ENCODE data around the gene PNMA8C.

- TF ChIP-seq CTCF (optimal IDR thresholded peaks at IDR 0.05 in 1 of 3, IDR thresholded peaks at IDR 0.05 in 1 of 3, conservative IDR thresholded peaks at IDR 0.05 in 1 of 3; ENCODE audit: extremely low read depth in 1 of 3, insufficient read depth in 2 of 3, low read length in 3 of 3) (no peak), EZH2 (IDR thresholded peaks at IDR 0.05; ENCODE audit: low read length) (no peak)
These were observed 22.0 kb upstream of the PNMA8C start for GRCh38 chr19:46450737-46451136.
